Stimulated activated naive CD8-positive, alpha-beta T cell treated with anti-CD3 and anti-CD28 coated beads, Interleukin-15, amount 100 ng/mL, for 72 hours (primary cell): Measurements from ENCODE around the gene NCR3LG1.

Experiments used
- ATAC-seq: fragments of 150-1000 bp; cut with Tn5 transposase; 2 replicates; pipeline ENCODE4 v1.10.0; 2021; ENCODE audit warnings: mild to moderate bottlenecking, moderate library complexity
- DNase-seq, 2 donors: peaks; one replicate each; pipeline ENCODE4 v3.0.0; 2021 to 2022
- H3K27ac Mint-ChIP-seq, 2 donors: one replicate each; pipeline ENCODE4 v1.8.0; 2022; ENCODE audit warnings: mild to moderate bottlenecking in 2 of 2, mixed read lengths in 2 of 2, moderate library complexity in 2 of 2
- H3K27me3 Mint-ChIP-seq: one replicate; pipeline ENCODE4 v1.8.0; 2022; ENCODE audit warnings: mixed read lengths
- H3K4me1 Mint-ChIP-seq: one replicate; pipeline ENCODE4 v1.8.0; 2022; ENCODE audit warnings: mild to moderate bottlenecking, mixed read lengths
- H3K4me3 Mint-ChIP-seq, 2 donors: one replicate each; pipeline ENCODE4 v1.8.0; 2022; ENCODE audit warnings: mild to moderate bottlenecking in 2 of 2, mixed read lengths in 2 of 2, moderate library complexity in 1 of 2
- H3K9me3 Mint-ChIP-seq, 2 donors: one replicate each; pipeline ENCODE4 v1.8.0; 2022; ENCODE audit warnings: mixed read lengths in 2 of 2

The NCR3LG1 gene

GRCh38 chr11:17353821-17354600, 2.4 kb downstream of the NCR3LG1 start:
- H3K9me3 Mint-ChIP-seq: no peaks in the 10 kb centered on the region
- ATAC-seq: no peak
- H3K27me3 Mint-ChIP-seq: peaks cover 8% of the 10 kb centered on the region

GRCh38 chr11:17354601-17354991, 3.0 kb downstream of the NCR3LG1 start:
- Mint-ChIP-seq H3K4me1 (peaks cover 45% of the 10 kb centered on the region), H3K4me3 (peak overlapping the region; percentile 80 to 90), H3K27ac (peak overlapping the region; percentile 48 to 63), H3K27me3 (peaks cover 8% of the 10 kb centered on the region), H3K9me3 (peaks cover 0 to 2% of the 10 kb centered on the region in 2 donors)
- ATAC-seq: no peak
- peak; percentile 70 to 74 for DNase-seq

More at GRCh38 chr11:17353821-17354600, 2.4 kb downstream of the NCR3LG1 start:
- DNase-seq: no peak
- peak overlapping the region; percentile 86 to 90 for H3K4me3 Mint-ChIP-seq
- peaks cover 45% of the 10 kb centered on the region for H3K4me1 Mint-ChIP-seq
- peak overlapping the region; percentile 48 to 63 for H3K27ac Mint-ChIP-seq

- DNase-seq: no peak
- Mint-ChIP-seq H3K4me1 (no peaks in the 10 kb centered on the region), H3K4me3 (no peak overlapping the region), H3K27ac (no peak overlapping the region), H3K27me3 (no peaks in the 10 kb centered on the region), H3K9me3 (peaks cover 25 to 36% of the 10 kb centered on the region in 2 donors)
- ATAC-seq: no peak
Measured at GRCh38 chr11:17366495-17366894, 14.9 kb downstream of the NCR3LG1 start.

- Mint-ChIP-seq H3K4me1 (no peaks in the 10 kb centered on the region), H3K4me3 (no peak overlapping the region), H3K27me3 (no peaks in the 10 kb centered on the region), H3K27ac (no peak overlapping the region), H3K9me3 (peaks cover 38 to 53% of the 10 kb centered on the region in 2 donors)
- ATAC-seq (no peak), DNase-seq (no peak)
Measured at GRCh38 chr11:17368551-17368950, 17.0 kb downstream of the NCR3LG1 start.

GRCh38 chr11:17369094-17369493, 17.5 kb downstream of the NCR3LG1 start:
- Mint-ChIP-seq H3K4me3 (no peak overlapping the region), H3K27me3 (no peaks in the 10 kb centered on the region), H3K4me1 (no peaks in the 10 kb centered on the region), H3K9me3 (peaks cover 38 to 53% of the 10 kb centered on the region in 2 donors), H3K27ac (no peak overlapping the region)
- DNase-seq: no peak
- ATAC-seq: no peak

GRCh38 chr11:17369684-17370243, 18.2 kb downstream of the NCR3LG1 start:
- Mint-ChIP-seq H3K27ac (no peak overlapping the region), H3K4me1 (no peaks in the 10 kb centered on the region), H3K27me3 (no peaks in the 10 kb centered on the region), H3K9me3 (peaks cover 38 to 53% of the 10 kb centered on the region in 2 donors), H3K4me3 (no peak overlapping the region)
- DNase-seq: no peak
- no peak for ATAC-seq

- Mint-ChIP-seq H3K9me3 (peaks cover 38 to 53% of the 10 kb centered on the region in 2 donors), H3K4me3 (no peak overlapping the region), H3K27ac (no peak overlapping the region), H3K4me1 (no peaks in the 10 kb centered on the region), H3K27me3 (no peaks in the 10 kb centered on the region)
- DNase-seq: no peak
- no peak for ATAC-seq
Measured at GRCh38 chr11:17371614-17372013, 20.0 kb downstream of the NCR3LG1 start.

- Mint-ChIP-seq H3K27me3 (no peaks in the 10 kb centered on the region), H3K4me3 (no peak overlapping the region), H3K27ac (no peak overlapping the region), H3K4me1 (no peaks in the 10 kb centered on the region), H3K9me3 (peaks cover 22 to 34% of the 10 kb centered on the region in 2 donors)
- no peak for ATAC-seq
- no peak for DNase-seq
Measured at GRCh38 chr11:17375547-17375946, 23.9 kb downstream of the NCR3LG1 start.

- peak overlapping the region in 1 of 2 donors; percentile 61 for H3K27ac Mint-ChIP-seq
- no peak overlapping the region for H3K4me3 Mint-ChIP-seq
- DNase-seq (no peak), ATAC-seq (no peak)
- H3K27me3 Mint-ChIP-seq: no peaks in the 10 kb centered on the region
- peaks cover 13 to 24% of the 10 kb centered on the region in 2 donors for H3K9me3 Mint-ChIP-seq
- no peaks in the 10 kb centered on the region for H3K4me1 Mint-ChIP-seq
Measured at GRCh38 chr11:17376493-17376892, 24.9 kb downstream of the NCR3LG1 start.

GRCh38 chr11:17378655-17379054, 27.1 kb downstream of the NCR3LG1 start:
- DNase-seq (no peak), ATAC-seq (no peak)
- Mint-ChIP-seq H3K27me3 (no peaks in the 10 kb centered on the region), H3K27ac (no peak overlapping the region), H3K9me3 (peaks cover 0 to 7% of the 10 kb centered on the region in 2 donors), H3K4me1 (no peaks in the 10 kb centered on the region), H3K4me3 (no peak overlapping the region)

- Mint-ChIP-seq H3K9me3 (peaks cover 0 to 7% of the 10 kb centered on the region in 2 donors), H3K27me3 (no peaks in the 10 kb centered on the region), H3K4me1 (no peaks in the 10 kb centered on the region), H3K27ac (no peak overlapping the region), H3K4me3 (no peak overlapping the region)
- DNase-seq (no peak), ATAC-seq (no peak)
Measured at GRCh38 chr11:17379383-17380180, 28.0 kb downstream of the NCR3LG1 start.

GRCh38 chr11:17381156-17381555, 29.6 kb downstream of the NCR3LG1 start:
- Mint-ChIP-seq H3K27me3 (no peaks in the 10 kb centered on the region), H3K27ac (no peak overlapping the region), H3K9me3 (peaks cover 0 to 7% of the 10 kb centered on the region in 2 donors), H3K4me1 (no peaks in the 10 kb centered on the region), H3K4me3 (no peak overlapping the region)
- no peak for ATAC-seq
- DNase-seq: no peak

- no peaks in the 10 kb centered on the region for H3K27me3 Mint-ChIP-seq
- peak overlapping the region in 1 of 2 donors; percentile 14 for H3K27ac Mint-ChIP-seq
- H3K4me1 Mint-ChIP-seq: no peaks in the 10 kb centered on the region
- H3K4me3 Mint-ChIP-seq: no peak overlapping the region
- no peak for ATAC-seq
- no peak for DNase-seq
- peaks cover 0 to 7% of the 10 kb centered on the region in 2 donors for H3K9me3 Mint-ChIP-seq
Measured at GRCh38 chr11:17382046-17382728, 30.6 kb downstream of the NCR3LG1 start.

- peak; percentile 1 for ATAC-seq
Measured at GRCh38 chr11:17383461-17383860, 31.9 kb downstream of the NCR3LG1 start.

GRCh38 chr11:17384002-17384511, 32.5 kb downstream of the NCR3LG1 start:
- no peak overlapping the region for H3K4me3 Mint-ChIP-seq

More at GRCh38 chr11:17383461-17383860, 31.9 kb downstream of the NCR3LG1 start:
- DNase-seq: no peak
- Mint-ChIP-seq H3K4me3 (no peak overlapping the region), H3K4me1 (peaks cover under 1% of the 10 kb centered on the region), H3K27me3 (peaks cover 8% of the 10 kb centered on the region), H3K9me3 (peaks cover 0 to 3% of the 10 kb centered on the region in 2 donors), H3K27ac (no peak overlapping the region)

More at GRCh38 chr11:17384002-17384511, 32.5 kb downstream of the NCR3LG1 start:
- Mint-ChIP-seq H3K27me3 (peaks cover 8% of the 10 kb centered on the region), H3K9me3 (no peaks in the 10 kb centered on the region), H3K4me1 (peaks cover 6% of the 10 kb centered on the region), H3K27ac (no peak overlapping the region)
- ATAC-seq: peak; percentile 55
- DNase-seq: peak; percentile 70 to 72
